HS-5 (cell line): ENCODE results near the gene ADAMTS14.
"Not testable (repeated sequence)": the region's sequence is repeated elsewhere in the genome, so short reads cannot be mapped to it uniquely, and the experiment has no call there.

Experiments used
- DNase-seq: peaks from one replicate; pipeline ENCODE4 v3.0.0-alpha.2; 2012; ENCODE audit warnings: low read depth

ADAMTS14 gene

GRCh38 chr10:70752571-70752970 is 80.3 kb downstream of the ADAMTS14 start:
- DNase-seq: no peak

GRCh38 chr10:70753026-70753663 is 80.8 kb downstream of the ADAMTS14 start:
- no peak for DNase-seq

GRCh38 chr10:70753841-70754621 is 81.7 kb downstream of the ADAMTS14 start:
- DNase-seq: no peak

- no peak for DNase-seq
Measured at GRCh38 chr10:70756700-70757360, 84.5 kb downstream of the ADAMTS14 start.

- no peak for DNase-seq
Measured at GRCh38 chr10:70757856-70758255, 85.5 kb downstream of the ADAMTS14 start.

GRCh38 chr10:70758757-70759514 is 86.6 kb downstream of the ADAMTS14 start:
- peak; percentile 19 for DNase-seq

GRCh38 chr10:70759781-70760180 is 87.5 kb downstream of the ADAMTS14 start:
- no peak for DNase-seq

- no peak for DNase-seq
Measured at GRCh38 chr10:70760271-70760787, 88.0 kb downstream of the ADAMTS14 start.

- no peak for DNase-seq
Measured at GRCh38 chr10:70761031-70761601, 88.8 kb downstream of the ADAMTS14 start.

- DNase-seq: no peak
Measured at GRCh38 chr10:70761727-70762350, 89.5 kb downstream of the ADAMTS14 start.

GRCh38 chr10:70762441-70763175 is 90.3 kb downstream of the ADAMTS14 start:
- no peak for DNase-seq

GRCh38 chr10:70763567-70763966 is 91.3 kb downstream of the ADAMTS14 start:
- no peak for DNase-seq

GRCh38 chr10:70765794-70766594 is 93.7 kb downstream of the ADAMTS14 start:
- DNase-seq: no peak

GRCh38 chr10:70768026-70768685 is 95.8 kb downstream of the ADAMTS14 start:
- not testable (repeated sequence) for DNase-seq

- no peak for DNase-seq
Measured at GRCh38 chr10:70769121-70769520, 96.8 kb downstream of the ADAMTS14 start.

- DNase-seq: no peak
Measured at GRCh38 chr10:70770001-70770400, 97.7 kb downstream of the ADAMTS14 start.

- not testable (repeated sequence) for DNase-seq
Measured at GRCh38 chr10:70770516-70770915, 98.2 kb downstream of the ADAMTS14 start.

GRCh38 chr10:70771311-70772194 is 99.2 kb downstream of the ADAMTS14 start:
- no peak for DNase-seq
